IPS DF 4.7 (cell line): ENCODE measurements around the gene MST1R.
"Not testable (repeated sequence)": the region's sequence is repeated elsewhere in the genome, so short reads cannot be mapped to it uniquely, and the experiment has no call there.

Experiments used
- DNase-seq: peaks from one replicate; pipeline ENCODE4 v3.0.0-alpha.2; 2013; ENCODE audit warnings: low spot score; ENCODE audit errors: extremely low read depth

The MST1R gene

DNA sequence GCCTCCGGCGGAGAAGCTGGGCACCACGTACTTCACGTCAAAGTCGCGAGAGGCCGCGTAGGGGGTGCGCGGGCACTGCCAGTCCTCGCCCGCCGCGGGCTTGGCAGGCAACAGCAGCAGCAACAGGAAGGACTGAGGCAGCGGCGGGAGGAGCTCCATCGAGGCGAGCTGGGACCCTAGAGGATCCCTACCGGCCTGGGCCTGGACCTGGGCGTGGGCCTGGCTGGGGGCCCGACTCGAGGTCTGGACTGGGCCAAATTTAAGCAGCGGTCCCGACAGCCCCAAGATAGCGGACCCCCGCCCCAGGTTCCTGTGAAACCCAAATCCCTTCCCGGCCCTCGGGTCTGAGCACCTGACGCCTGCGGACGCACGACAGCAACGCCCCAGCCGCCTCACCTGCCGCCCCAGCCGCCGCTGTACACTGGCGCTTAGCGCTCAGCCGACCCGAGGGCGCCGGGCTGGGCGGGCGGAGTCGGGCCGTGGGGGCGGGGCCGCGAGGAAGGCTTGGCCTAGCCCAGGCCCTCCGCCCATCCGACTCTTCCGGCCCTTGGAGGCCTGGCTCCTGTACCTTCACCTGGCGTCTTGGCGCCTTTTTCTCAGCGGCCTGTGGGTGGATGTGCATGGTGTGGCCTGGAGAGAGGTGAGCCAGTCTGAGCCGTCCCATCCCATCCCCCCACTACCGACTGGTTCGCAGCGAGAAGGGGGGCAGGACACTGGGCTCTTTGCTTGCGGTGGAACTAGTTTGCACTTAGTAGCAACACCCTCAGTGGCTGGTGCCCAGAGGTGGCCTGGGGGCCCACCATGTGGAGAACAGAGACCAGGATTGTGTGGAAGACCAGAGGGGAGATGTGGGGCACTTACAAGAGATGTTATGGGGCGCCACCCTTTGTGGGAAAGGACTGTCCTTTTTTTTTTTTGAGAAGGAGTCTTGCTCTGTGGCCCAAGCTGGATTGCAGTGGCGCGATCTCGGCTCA is at the start of gene MST1R:
TSS of gene MST1R (minus strand) at position 423 of the 974 bp plus-strand sequence. CDS start at position 159, 264 bp downstream.
- DNase-seq = peak; percentile 81

DNA sequence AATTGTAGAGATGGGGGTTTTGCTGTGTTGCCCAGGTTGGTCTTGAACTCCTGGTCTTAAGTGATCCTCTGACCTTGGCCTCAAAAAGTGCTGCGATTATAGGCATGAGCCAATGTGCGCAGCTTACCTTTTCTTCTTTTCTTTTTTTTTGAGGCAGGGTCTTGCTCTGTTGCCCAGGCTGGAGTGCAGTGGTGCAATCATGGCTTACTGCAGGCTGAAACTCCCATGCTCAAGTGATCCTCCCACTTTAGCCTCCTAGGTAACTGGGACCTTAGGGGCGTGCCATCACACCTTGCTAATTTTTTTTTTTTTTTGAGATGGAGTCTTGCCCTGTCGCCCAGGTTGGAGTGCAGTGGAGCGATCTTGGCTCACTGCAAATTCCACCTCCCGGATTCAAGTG is 49.3 kb upstream of the MST1R start:
- no peak for DNase-seq

DNA sequence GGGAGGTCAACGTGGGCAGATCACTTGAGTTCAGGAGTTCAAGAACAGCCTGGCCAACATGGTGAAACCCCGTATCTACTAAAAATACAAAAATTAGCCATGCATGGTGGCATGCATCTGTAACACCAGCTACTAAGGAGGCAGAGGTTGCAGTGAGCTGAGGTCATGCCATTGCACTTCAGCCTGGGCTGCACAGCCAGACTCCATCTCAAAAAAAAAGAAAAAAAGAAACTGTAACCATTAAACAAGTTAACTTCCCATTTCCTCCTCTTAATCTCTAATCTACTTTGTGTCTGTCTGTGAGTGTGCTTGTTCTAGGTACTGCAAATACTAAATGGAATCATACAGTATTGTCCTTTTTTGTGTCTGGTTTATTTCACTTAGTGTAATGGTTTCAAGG is 39.0 kb upstream of the MST1R start:
- DNase-seq = no peak

GRCh38 chr3:49940667-49941249 is 37.1 kb upstream of the MST1R start:
- no peak for DNase-seq

DNA sequence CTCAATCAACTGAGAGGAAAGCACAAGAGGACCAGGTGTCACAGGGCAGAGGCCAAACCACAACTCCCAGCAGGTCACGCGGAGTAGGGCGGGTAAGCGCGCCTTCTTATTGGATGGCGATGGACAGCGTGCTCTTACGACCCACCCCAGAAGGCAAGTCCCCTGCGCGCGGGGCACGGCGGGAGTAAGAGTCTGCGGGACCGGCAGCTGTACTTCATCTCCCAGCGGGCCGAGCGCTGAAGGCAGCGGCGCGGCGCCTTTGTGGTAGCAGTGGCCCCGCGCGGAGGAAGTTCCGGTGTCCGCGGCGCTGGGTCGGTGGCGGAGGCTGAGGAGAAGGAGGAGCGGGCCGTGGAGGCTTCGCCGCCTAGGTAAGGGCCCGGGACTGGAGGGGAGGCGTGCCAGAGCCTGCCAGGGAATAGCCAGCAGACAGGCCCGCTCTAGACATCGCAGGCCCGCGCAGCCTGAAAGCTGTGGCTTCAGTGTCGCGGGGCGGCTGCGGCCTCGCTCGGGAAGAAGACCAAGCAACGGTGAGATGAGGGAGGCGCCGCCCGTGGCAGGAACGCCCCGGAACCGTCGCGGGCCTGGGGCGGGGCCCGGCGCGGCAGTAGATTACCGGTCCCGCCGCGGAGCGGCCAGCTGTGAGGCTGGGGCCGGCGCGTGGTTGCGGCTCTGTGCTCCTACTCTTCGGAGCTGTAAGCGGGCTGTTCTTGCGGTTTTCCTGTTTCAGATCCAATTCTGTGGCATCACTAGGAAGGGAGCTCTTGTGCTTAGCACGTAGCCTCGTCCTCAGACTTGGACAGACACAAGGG is 36.4 kb upstream of the MST1R start, which contains the start of gene RBM6:
TSS of gene RBM6 (plus strand) at position 293 of the 809 bp plus-strand sequence. CDS start 22,492 bp downstream, outside the sequence.
- DNase-seq = peak; percentile 85

DNA sequence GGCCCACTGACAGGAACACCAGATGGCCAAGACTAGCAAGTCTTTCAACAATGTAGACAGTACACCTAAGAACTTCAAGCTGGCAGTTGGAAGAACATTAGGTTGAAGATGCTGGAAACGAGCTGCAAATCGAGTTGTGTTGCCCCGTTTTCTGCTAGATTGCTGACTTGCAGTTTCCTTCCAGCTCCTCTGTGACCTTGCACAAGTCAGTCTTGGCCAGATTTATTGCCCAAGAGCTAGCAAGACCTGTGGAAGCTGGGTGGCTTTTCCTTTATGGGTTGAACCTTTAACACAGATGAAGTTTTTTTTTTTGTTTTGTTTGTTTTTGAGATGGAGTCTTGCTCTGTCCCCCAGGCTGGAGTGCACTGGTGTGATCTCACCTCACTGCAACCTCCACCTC is 33.4 kb upstream of the MST1R start:
- no peak for DNase-seq

- not testable (repeated sequence) for DNase-seq
Observed at GRCh38 chr3:49932281-49932680, 28.6 kb upstream of the MST1R start.

DNA sequence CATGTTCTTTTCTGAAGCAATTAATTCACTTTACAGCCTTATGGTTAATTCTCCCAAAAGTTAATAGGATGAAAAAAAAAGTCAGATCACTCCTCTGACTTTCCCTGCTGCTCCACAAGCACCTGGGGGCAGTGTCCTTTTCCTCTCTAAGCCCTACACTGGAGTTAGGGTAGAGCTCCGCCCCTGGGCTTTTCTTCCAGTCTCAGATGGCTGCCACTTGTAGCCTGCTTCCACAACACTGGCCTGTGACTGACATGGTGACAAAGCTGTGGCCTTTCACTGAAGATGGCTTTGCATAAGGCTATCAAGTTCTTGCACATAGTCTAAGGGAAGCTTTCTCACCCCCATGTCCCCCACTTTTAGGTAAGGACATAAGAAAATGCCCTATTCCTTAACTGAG is 27.2 kb upstream of the MST1R start:
- no peak for DNase-seq

DNA sequence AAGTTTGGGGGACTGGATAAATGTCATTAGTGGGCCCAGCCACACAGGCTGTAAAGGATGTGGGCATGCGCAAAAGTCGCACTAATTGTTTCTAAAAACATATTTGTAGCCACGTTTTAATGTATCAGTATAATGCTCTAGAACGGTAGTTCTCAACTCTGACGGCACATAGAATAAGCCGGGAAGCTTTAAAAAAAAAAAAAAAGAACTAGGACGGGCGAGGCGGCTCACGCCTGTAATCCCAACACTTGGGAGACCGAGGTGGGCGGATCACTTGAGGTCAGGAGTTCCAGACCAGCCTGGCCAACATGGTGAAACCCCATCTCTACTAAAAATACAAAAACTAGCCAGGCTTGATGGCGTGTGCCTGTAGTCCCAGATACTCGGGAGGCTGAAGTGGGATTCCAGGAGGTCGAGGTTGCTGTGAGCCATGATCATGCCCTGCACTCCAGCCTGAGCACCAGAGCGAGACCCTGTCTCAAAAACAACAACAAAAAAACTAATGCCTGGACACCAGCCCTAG is 26.6 kb upstream of the MST1R start:
- no peak for DNase-seq

- no peak for DNase-seq
Observed at GRCh38 chr3:49929291-49930167, 25.9 kb upstream of the MST1R start, which contains the start of gene MON1A. Gene MON1A (minus strand): TSS chr3:49929811. CDS start chr3:49913346, 16,465 bp downstream.

DNA sequence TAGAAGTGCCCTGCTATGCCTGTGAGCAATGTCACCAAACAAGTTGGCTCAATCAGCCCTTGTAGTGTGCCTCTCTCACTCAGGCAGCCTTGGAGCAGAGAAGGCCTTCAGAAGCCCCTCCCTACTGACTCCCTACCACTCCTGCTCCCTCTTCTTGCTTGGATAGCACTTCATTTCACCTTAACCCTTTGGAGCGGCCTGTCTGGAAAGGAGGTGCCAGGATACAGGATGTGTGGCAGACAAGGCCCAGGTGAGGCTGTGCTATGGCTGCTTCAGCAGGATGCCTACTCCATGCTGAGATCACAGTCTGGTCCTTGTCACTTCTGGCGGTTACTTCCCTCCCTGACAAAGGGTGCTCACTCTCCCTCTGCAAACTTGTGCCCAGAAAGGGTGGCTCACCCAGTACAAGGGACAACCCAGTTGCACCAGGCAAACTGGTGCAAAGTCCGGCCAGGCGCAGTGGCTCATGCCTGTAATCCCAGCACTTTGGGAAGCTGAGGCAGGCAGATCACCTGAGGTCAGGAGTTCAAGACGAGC is 24.9 kb upstream of the MST1R start:
- DNase-seq = no peak

DNA sequence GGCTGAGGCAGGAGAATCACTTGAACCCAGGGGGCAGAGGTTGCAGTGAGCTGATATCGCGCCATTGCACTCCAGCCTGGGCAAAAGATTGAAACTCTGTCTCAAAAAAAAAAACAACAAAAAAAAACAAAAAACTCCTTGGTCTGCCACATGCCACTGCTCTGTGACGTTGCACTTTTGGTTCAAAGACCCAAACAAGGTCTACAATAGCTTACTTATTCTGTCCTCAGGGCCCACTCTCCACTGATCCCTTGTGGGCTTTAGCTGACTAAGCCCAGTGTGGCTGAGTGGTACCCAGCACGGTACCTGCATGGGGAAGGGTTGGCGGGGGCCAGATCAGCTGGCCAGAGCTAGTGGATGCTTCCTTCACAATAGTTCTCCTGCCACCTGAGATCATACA is 24.1 kb upstream of the MST1R start:
- DNase-seq = no peak

DNA sequence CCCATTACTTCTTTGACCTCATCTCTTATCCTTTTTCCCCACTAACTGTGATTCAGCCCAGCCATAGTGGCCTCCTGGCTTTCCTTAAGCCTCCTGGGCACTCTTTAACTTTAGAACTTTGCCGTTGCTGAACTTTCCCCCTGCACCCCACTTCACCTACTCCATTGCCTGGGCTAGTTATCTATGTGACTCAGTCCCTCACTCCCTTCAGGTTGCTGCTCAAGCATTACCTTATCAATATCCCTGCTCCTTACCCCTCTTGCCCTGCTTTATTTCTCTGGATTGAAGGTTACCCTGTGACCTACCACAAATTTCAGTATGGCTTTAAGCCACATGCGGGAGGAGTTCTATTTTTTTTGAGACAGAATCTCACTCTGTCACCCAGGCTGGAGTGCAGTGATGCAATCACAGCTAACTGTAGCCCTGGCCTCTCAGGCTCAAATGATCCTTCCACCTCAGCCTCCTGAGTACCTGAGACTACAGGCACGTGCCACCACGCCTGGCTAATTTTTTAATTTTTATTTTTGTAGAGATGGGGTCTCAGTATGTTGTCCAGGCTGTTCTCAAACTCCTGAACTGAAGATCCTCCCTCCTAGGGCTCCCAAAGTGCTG is 22.6 kb upstream of the MST1R start:
- DNase-seq = no peak

DNA sequence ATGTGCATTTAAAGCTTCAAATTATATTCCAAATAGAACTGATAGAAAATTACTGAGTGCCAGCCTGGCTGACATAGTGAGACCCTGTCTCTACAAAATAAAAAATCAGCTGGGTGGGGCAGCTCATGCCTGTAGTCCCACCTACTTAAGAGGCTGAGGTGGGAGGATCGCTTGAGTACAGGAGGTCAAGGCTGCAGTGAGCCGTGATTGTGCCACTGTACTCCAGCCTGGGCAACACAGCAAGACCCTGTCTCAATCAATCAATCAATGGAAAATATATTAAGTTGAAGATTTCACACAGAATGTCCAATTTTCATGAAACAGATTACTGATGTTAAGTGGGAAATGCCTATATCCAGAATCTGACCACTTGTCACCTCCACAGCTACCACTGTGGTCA is 21.8 kb upstream of the MST1R start:
- no peak for DNase-seq

DNA sequence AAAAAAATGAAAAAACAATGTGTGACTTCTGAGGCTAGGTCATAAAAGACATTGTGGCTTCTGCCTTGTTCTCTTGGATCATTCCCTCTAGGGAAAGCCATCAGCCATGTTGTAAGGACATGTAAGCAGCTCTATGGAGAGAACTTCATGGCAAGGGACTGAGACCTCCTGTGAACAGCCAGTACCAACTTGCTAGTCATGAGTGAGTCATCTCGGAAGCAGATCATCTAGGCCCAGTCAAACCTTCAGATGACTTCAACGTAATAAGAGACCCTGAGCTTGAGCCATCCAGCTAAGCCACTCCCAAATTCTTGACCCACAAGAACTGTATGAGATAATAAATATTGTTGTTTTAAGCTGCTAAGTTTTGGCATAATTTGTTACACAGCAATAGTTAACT is 21.0 kb upstream of the MST1R start:
- no peak for DNase-seq

DNA sequence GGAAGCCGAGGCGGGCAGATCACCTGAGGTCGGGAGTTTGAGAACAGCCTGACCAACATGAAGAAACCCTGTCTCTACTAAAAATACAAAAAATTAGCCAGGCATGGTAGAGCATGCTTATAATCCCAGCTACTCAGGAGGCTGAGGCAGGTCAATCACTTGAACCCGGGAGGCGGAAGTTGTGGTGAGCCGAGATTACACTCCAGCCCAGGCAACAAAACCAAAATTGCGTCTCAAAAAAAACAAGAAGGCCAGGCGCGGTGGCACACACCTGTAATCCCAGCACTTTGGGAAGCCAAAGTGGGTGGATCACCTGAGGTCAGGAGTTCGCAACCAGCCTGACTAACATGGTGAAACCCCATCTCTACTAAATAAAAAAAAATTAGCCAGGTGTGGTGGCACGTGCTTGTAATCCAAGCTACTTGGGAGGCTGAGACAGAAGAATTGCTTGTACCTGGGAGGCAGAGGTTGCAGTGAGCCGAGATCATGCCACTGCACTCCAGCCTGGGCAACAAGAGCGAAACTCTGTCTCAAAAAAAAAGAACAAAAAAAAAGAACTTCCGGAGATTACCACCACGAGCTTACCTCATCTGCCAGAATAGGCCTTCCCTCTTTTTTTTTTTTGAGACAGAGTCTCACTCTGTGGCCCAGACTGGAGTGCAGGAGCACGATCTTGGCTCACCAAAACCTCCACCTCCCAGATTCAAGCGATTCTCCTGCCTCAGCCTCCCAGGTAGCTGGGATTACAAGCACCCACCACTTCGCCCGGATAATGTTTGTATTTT is 14.3 kb upstream of the MST1R start:
- DNase-seq = not testable (repeated sequence)

GRCh38 chr3:49916686-49917085 is 13.0 kb upstream of the MST1R start:
- no peak for DNase-seq

GRCh38 chr3:49914906-49915305 is 11.2 kb upstream of the MST1R start:
- DNase-seq = no peak

- DNase-seq = no peak
Observed at GRCh38 chr3:49912881-49913281, 9.2 kb upstream of the MST1R start.
